ENCODE measurements around the gene GRK4.

The GRK4 gene

GRCh38 chr4:2938906-2939305, 24.5 kb upstream of the GRK4 start:
- in situ Hi-C loops (cut with MboI; ENCODE audit: low sequenced_read_pairs, unreplicated experiment), result no loop called here
- TF ChIP-seq CTCF (IDR thresholded peaks at IDR 0.05; ENCODE audit: borderline replicate concordance, control extremely low read depth, extremely low read depth, insufficient read depth, missing control alignments), result no peak

GRCh38 chr4:2939383-2940243, 23.8 kb upstream of the GRK4 start:
- no peak for TF ChIP-seq CTCF (IDR thresholded peaks at IDR 0.05; ENCODE audit: borderline replicate concordance, control extremely low read depth, extremely low read depth, insufficient read depth, missing control alignments)
- DNase-seq (ENCODE audit: low spot score), result no peak
- in situ Hi-C loops (cut with MboI; ENCODE audit: low sequenced_read_pairs, unreplicated experiment), result no loop called here

More at GRCh38 chr4:2938906-2939305, 24.5 kb upstream of the GRK4 start:
- no peak for DNase-seq (ENCODE audit: low spot score)

DNA sequence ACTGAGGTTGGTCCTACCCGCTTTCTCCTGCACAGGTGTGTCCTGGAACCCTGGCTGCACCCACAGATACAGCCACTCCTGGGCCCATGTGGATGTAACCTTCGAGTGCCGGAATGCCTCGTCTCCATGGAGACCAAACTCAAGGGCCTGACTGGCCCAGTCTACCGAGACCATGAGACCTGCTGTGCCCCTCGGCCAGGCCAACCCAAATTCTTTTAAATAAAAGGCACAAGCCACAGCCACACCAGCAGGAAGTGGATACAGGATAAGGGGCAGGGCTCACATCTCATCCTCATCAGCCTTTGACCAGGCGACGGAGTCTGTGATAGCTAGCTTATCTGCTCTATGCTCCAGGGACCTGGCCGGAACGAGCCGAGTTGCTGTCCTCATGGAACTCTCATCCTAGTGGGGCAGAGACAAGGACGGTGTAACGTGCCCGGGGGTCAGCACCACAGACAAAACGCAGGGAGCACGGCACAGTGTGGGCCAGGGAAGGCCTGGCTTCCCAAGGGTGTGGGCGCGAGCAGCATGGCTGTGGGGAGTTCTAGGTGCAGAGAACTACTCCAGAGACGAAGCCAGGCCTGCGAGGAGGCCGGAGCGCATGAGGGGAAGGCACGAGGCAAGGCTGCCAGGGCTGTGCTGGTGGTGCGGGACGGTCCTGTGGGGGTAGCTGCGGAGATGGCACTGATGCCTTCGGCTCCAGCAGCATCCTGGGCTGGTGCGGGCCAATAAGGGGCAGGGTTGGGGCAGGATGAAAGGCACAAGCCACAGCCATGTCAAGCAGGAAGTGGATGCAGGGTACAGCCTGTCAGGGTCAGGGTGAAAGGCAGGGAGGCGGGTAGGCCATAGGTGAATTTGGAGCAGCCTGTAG, 22.9 kb upstream of the GRK4 start:
- no peak for TF ChIP-seq CTCF (IDR thresholded peaks at IDR 0.05; ENCODE audit: borderline replicate concordance, control extremely low read depth, extremely low read depth, insufficient read depth, missing control alignments)
- DNase-seq (ENCODE audit: low spot score), result no peak
- in situ Hi-C loops (cut with MboI; ENCODE audit: low sequenced_read_pairs, unreplicated experiment), result no loop called here

DNA sequence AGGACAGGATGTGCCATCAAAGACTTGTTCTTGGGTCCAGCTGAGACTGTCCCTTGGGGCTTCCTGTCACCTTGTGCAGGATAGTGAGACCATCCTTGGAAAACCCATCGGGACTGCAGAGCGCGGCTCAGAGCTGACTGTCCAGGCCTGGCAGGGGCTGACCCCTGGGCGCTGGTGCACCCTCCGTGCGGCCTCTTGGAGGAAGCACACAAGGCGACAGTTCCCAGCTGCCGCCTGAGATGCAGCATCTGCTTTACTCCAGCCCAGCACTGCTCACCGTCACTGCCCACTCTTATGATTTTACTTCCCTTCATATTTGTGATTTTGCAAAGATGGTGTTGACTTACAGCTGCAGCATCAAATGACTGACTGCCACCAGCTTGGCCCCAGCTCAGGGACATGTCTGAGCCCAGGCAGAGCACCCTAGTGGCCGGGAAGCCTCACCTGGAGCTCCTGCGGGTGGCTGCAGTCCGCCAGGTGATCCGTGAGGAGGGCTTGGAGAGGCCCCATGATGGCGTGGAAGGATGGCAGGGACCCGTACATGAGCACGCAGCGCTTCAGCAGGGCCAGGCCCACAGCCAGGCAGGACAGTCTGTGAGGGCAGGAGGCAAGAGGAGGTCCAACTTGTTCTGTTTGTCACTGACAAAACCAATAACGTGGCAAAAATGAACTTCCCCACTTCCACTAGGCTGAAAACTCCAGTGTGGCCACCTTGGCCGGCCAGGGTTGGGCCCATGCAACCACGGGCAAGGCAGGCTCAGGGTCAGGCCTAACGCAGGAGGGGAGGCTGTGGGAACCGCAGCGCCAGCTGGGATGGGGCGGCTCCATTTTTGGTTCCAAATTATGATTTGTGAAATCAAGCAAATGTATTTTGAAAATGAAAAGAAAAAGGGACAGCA, 22.0 kb upstream of the GRK4 start:
- DNase-seq (ENCODE audit: low spot score), result no peak
- TF ChIP-seq CTCF (IDR thresholded peaks at IDR 0.05; ENCODE audit: borderline replicate concordance, control extremely low read depth, extremely low read depth, insufficient read depth, missing control alignments), result no peak
- in situ Hi-C loops (cut with MboI; ENCODE audit: low sequenced_read_pairs, unreplicated experiment), result no loop called here

- in situ Hi-C loops (cut with MboI; ENCODE audit: low sequenced_read_pairs, unreplicated experiment), result no loop called here
- TF ChIP-seq CTCF (IDR thresholded peaks at IDR 0.05; ENCODE audit: borderline replicate concordance, control extremely low read depth, extremely low read depth, insufficient read depth, missing control alignments), result no peak
- DNase-seq (ENCODE audit: low spot score), result no peak
These were observed 21.3 kb upstream of the GRK4 start for GRCh38 chr4:2942037-2942531.
